ENCODE results near the gene USP49.

USP49 gene

GRCh38 chr6:41927253-41927652, 32.1 kb upstream of the USP49 start:
- DNase-seq, result no peak

- DNase-seq, result no peak
Observed at GRCh38 chr6:41922154-41922553, 27.0 kb upstream of the USP49 start.

- DNase-seq, result no peak
Observed at GRCh38 chr6:41921712-41921998, 26.5 kb upstream of the USP49 start.

- DNase-seq, result peak; percentile 70
Observed at GRCh38 chr6:41920921-41921711, 25.9 kb upstream of the USP49 start, which contains the start of the genes BYSL and MED20. Gene BYSL, plus strand, starts transcription at chr6:41921499. Its CDS starts 64 bp downstream, at chr6:41921563. Gene MED20, minus strand, starts transcription at chr6:41921139. Its CDS starts 121 bp downstream, at chr6:41921018.

GRCh38 chr6:41917528-41917927, 22.4 kb upstream of the USP49 start:
- DNase-seq, result no peak

- DNase-seq, result no peak
Observed at GRCh38 chr6:41914869-41915530, 19.8 kb upstream of the USP49 start.

- DNase-seq, result no peak
Observed at GRCh38 chr6:41914343-41914742, 19.2 kb upstream of the USP49 start.

GRCh38 chr6:41909727-41910126, 14.6 kb upstream of the USP49 start:
- no peak for DNase-seq

GRCh38 chr6:41901882-41902519, 6.8 kb upstream of the USP49 start:
- no peak for DNase-seq

GRCh38 chr6:41900861-41901260, 5.7 kb upstream of the USP49 start:
- DNase-seq, result no peak

- DNase-seq, result no peak
Observed at GRCh38 chr6:41896281-41896680, 1.1 kb upstream of the USP49 start.

GRCh38 chr6:41894366-41895299, 542 bp downstream of the USP49 start:
- DNase-seq, result no peak

GRCh38 chr6:41892921-41893564, 2.1 kb downstream of the USP49 start:
- no peak for DNase-seq

- DNase-seq, result no peak
Observed at GRCh38 chr6:41887331-41887751, 7.8 kb downstream of the USP49 start.

GRCh38 chr6:41885930-41886329, 9.2 kb downstream of the USP49 start:
- no peak for DNase-seq

GRCh38 chr6:41884957-41885356, 10.2 kb downstream of the USP49 start:
- no peak for DNase-seq

- DNase-seq, result no peak
Observed at GRCh38 chr6:41881506-41881905, 13.7 kb downstream of the USP49 start.

GRCh38 chr6:41878961-41879405, 16.2 kb downstream of the USP49 start:
- DNase-seq, result no peak

- no peak for DNase-seq
Observed at GRCh38 chr6:41878246-41878645, 16.9 kb downstream of the USP49 start.

GRCh38 chr6:41877051-41877680, 18.0 kb downstream of the USP49 start:
- DNase-seq, result no peak

GRCh38 chr6:41874741-41875140, 20.4 kb downstream of the USP49 start:
- DNase-seq, result no peak

- no peak for DNase-seq
Observed at GRCh38 chr6:41872147-41872546, 23.0 kb downstream of the USP49 start.
